GM23338 (cell line): Measurements from ENCODE around the gene CLDN15.

ENCODE experiments used
- CTCF ChIP-seq, 2 experiments: fragments of 200-600 bp in 1 of 2; sonication (generic) in 1 of 2; conservative IDR thresholded peaks; 2 replicates each; pipeline versions ENCODE4 v1.5.1 to v1.6.1; 2016 to 2017; ENCODE audit warnings: antibody characterized with exemption in 2 of 2, low read depth in 2 of 2, mild to moderate bottlenecking in 2 of 2, moderate library complexity in 1 of 2
- STAT1 ChIP-seq: IDR thresholded peaks from one replicate; pipeline ENCODE4 v1.6.1; 2016; ENCODE audit warnings: antibody characterized with exemption; ENCODE audit not compliant: unreplicated experiment
- ZNF331 ChIP-seq: fragments of 250-450 bp; sonication (Bioruptor Pico); IDR thresholded peaks from 2 replicates; pipeline ENCODE4 v1.5.0; 2020; ENCODE audit warnings: low read depth, mild to moderate bottlenecking, moderate library complexity

DNA sequence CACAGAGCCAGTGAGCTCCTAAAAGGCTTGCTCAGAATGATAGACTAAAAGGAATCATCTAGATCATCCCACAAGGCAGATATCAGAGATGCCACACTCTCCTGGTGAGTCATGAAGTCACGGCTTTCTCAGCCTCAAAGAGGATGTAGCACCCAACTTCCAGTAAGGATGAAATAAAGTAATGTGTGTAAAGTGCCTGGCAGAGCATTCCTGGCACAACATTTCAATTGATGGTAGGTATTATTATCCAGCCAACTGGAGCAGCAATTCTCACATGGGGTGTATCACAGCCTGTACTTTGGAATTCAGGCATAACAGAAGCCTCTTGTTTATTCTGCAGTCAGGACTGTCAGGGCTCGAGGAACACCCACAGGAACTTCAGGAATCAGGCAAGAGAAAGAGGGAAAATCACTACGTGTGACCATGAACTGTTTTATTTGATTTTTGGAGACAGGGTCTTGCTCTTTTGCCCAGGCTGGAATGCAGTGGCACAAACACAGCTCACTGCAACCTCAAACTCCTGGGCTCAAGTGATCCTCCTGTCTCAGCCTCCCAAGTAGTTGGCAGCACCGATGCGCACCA is 52.3 kb downstream of the CLDN15 start:
- TF ChIP-seq STAT1: no peak
- TF ChIP-seq ZNF331: no peak
- TF ChIP-seq CTCF (conservative IDR thresholded peaks at IDR 0.05; ENCODE audit: low read depth in 2 of 2): no peak
